SHP77 treated with DMSO at 0.1 percent for 48 hours (cell line): ENCODE measurements around the gene HOXC5.

Source experiments
- DNase-seq: peaks from one replicate; lab custom pipeline; 2025; lab: John Stamatoyannopoulos, UW

HOXC5 gene

GRCh38 chr12:54032627-54033100 lies at the start of gene HOXC5:
HOXC5 (plus strand) TSS chr12:54033050; CDS start chr12:54033123, 73 bp downstream.
- DNase-seq = peak; percentile 31

- no peak for DNase-seq
Observed at GRCh38 chr12:53983568-53983949, 49.3 kb upstream of the HOXC5 start.

GRCh38 chr12:53983950-53984572 lies 48.8 kb upstream of the HOXC5 start:
- DNase-seq = no peak

- peak; percentile 72 for DNase-seq
Observed at GRCh38 chr12:53984901-53985691, 47.8 kb upstream of the HOXC5 start, which contains the start of gene HOXC10. HOXC10 (plus strand) TSS chr12:53985146; CDS start chr12:53985260, 114 bp downstream.

- no peak for DNase-seq
Observed at GRCh38 chr12:53985692-53985993, 47.2 kb upstream of the HOXC5 start.

GRCh38 chr12:53985994-53986685 lies 46.7 kb upstream of the HOXC5 start:
- no peak for DNase-seq

- DNase-seq = no peak
Observed at GRCh38 chr12:53986686-53987483, 46.0 kb upstream of the HOXC5 start.

GRCh38 chr12:53987787-53988230 lies 45.0 kb upstream of the HOXC5 start:
- no peak for DNase-seq

- DNase-seq = no peak
Observed at GRCh38 chr12:53988541-53989226, 44.2 kb upstream of the HOXC5 start.

GRCh38 chr12:53989227-53990113 lies 43.4 kb upstream of the HOXC5 start:
- no peak for DNase-seq

- DNase-seq = no peak
Observed at GRCh38 chr12:53990311-53991076, 42.4 kb upstream of the HOXC5 start.

- no peak for DNase-seq
Observed at GRCh38 chr12:53991077-53991460, 41.8 kb upstream of the HOXC5 start.

GRCh38 chr12:53992377-53992889 lies 40.4 kb upstream of the HOXC5 start:
- no peak for DNase-seq

GRCh38 chr12:53993162-53994008 lies 39.5 kb upstream of the HOXC5 start:
- DNase-seq = no peak

GRCh38 chr12:53994009-53994263 lies 38.9 kb upstream of the HOXC5 start:
- no peak for DNase-seq

GRCh38 chr12:53994264-53995001 lies 38.4 kb upstream of the HOXC5 start:
- DNase-seq = no peak

- DNase-seq = no peak
Observed at GRCh38 chr12:53995002-53995377, 37.9 kb upstream of the HOXC5 start.
